ENCODE measurements around the gene SYT17.

DNA sequence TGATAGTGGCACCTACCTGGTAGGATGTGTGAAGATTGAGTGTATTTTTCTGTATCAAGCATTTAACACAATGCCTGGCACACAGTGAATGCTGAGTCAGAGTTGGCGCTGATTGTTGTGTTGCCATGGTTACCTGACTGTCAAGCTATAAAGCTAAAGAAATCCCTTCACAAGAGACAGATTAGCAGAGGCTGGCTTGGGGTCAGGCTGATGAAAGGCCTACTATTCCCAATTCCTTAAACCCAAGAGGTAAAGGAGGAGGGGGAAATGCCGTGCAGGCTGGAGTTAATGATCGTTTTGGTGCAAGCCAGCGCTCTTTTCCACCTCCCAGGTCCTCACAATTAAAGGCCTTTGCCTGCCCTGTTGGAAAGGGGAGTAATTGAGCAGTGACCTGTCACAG lies 123.4 kb downstream of the SYT17 start:
- TF ChIP-seq, protein P1, sequence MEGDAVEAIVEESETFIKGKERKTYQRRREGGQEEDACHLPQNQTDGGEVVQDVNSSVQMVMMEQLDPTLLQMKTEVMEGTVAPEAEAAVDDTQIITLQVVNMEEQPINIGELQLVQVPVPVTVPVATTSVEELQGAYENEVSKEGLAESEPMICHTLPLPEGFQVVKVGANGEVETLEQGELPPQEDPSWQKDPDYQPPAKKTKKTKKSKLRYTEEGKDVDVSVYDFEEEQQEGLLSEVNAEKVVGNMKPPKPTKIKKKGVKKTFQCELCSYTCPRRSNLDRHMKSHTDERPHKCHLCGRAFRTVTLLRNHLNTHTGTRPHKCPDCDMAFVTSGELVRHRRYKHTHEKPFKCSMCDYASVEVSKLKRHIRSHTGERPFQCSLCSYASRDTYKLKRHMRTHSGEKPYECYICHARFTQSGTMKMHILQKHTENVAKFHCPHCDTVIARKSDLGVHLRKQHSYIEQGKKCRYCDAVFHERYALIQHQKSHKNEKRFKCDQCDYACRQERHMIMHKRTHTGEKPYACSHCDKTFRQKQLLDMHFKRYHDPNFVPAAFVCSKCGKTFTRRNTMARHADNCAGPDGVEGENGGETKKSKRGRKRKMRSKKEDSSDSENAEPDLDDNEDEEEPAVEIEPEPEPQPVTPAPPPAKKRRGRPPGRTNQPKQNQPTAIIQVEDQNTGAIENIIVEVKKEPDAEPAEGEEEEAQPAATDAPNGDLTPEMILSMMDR (optimal IDR thresholded peaks at IDR 0.05 in 1 of 3, IDR thresholded peaks at IDR 0.05 in 1 of 3, conservative IDR thresholded peaks at IDR 0.05 in 1 of 3; ENCODE audit: extremely low read depth in 1 of 3, insufficient read depth in 2 of 3, low read length in 3 of 3) = no peak
- TF ChIP-seq EZH2 (IDR thresholded peaks at IDR 0.05; ENCODE audit: low read length) = no peak
